GM10248 (cell line): ENCODE data around the gene DCBLD1.
"Not testable (repeated sequence)": the region's sequence is repeated elsewhere in the genome, so short reads cannot be mapped to it uniquely, and the experiment has no call there.

Experiments used
- CTCF ChIA-PET: fragments of 300-600 bp; sonication (Branson Sonifier 250); formaldehyde crosslinking; extraction: SDS; loops from one replicate; lab custom pipeline; 2021; ENCODE audit warnings: antibody characterized with exemption; lab: Yijun Ruan, JAX
- POLR2A ChIA-PET: fragments of 350-650 bp; sonication (Branson Sonifier 250); formaldehyde crosslinking; extraction: SDS; loops from one replicate; lab custom pipeline; 2020; ENCODE audit warnings: antibody characterized with exemption; lab: Yijun Ruan, JAX
- DNase-seq: peaks from one replicate; pipeline ENCODE4 v3.0.0; 2012; ENCODE audit errors: extremely low spot score
- TF ChIP-seq, protein P1 (sequence below): IDR thresholded peaks from 2 replicates; pipeline ENCODE4 v1.5.1; 2012; ENCODE audit warnings: mild to moderate bottlenecking, low read depth; ENCODE audit errors: extremely low read depth, missing control alignments, control extremely low read depth

Gene DCBLD1

DNA sequence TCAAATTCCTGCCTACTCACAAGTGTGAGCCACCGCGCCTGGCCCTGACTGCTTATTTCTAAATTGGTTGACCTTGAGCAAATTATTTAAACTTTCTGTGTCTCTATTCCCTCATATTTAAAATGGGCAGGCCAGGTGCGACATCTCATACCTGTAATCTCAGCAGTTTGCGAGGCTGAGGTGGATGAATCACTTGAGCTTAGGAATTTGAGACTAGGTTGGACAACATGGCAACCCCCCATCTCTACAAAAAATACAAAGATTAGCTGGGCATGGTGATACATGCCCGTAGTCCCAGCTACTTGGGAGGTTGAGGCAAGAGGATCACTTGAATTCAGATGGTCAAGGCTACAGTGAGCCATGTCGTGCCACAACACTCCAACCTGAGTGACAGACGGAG, 26.5 kb downstream of the DCBLD1 start:
- ChIA-PET CTCF (interaction anchor here (1.0 to 2.8 kb wide), 4 partner anchors 13 to 59 kb away, joined by 3 to 14 read pairs (median 3); no protein-coding TSS in a partner anchor), POLR2A (no interaction called here)
- no peak for DNase-seq
- TF ChIP-seq, protein P1, sequence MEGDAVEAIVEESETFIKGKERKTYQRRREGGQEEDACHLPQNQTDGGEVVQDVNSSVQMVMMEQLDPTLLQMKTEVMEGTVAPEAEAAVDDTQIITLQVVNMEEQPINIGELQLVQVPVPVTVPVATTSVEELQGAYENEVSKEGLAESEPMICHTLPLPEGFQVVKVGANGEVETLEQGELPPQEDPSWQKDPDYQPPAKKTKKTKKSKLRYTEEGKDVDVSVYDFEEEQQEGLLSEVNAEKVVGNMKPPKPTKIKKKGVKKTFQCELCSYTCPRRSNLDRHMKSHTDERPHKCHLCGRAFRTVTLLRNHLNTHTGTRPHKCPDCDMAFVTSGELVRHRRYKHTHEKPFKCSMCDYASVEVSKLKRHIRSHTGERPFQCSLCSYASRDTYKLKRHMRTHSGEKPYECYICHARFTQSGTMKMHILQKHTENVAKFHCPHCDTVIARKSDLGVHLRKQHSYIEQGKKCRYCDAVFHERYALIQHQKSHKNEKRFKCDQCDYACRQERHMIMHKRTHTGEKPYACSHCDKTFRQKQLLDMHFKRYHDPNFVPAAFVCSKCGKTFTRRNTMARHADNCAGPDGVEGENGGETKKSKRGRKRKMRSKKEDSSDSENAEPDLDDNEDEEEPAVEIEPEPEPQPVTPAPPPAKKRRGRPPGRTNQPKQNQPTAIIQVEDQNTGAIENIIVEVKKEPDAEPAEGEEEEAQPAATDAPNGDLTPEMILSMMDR = no peak

DNA sequence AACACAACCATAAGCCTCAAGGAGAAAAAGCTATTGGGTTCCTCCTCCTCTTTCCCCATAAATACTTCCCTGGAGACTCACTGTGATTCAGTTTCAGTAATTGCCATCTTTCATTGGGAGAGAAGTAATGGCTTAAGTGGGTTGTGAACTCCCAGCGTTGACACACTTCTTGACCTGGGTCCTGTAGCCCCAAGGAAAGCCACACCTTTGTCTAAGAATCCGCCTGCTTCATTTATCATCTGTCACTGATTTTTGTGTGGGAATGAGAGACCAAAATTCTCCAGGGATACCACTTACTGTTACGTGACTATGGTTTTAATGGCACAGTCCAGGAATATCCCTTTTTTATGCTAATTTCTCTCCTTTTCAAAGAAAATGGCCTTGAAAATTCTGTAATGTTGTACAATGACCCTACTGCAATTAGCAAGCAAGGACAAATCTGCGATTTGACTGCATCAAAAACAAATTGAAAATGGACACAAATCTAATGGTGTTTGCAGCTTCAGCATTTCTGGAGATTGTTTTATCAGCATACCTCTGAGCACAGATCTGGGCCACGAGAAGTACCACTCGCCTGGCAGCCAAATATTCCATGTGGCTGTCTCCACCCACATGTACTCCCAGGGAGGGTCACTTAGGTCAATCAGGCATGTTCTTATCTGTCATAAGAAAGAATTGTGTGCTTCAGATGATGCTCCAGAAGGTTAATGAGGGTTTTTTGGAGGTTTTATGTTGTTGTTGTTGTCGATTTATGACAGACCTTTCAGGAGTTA, 29.8 kb downstream of the DCBLD1 start:
- TF ChIP-seq, protein P1 = no peak
- POLR2A ChIA-PET = no interaction called here
- DNase-seq = no peak
- CTCF ChIA-PET = no interaction called here

DNA sequence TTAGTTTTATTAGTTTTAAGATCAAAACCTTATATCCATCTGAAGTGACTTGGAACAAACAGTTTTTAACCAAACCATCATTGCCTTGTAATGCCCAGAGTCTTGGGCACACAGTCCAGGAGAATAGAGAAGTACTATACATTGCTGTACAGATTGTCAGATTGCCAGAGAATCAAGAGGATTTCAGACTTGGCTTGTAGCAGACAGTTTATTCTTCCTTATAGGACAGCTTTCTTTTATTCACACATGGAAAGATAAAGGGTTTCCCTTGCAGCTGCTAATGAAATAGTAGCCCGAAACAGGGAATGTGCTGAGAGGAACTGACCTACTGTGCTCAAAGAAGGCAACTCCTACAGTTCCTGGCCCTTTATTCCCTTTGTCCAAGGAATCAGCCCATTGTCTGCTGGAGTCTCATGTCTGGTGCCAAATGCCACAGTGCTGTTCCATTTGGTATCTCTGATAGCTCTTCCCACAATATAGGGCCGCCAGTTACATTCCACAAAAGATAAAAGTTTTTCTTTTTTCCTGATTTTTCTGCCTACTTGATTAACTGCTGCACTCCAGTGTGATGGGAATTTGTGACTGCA, 30.6 kb downstream of the DCBLD1 start:
- DNase-seq = no peak
- TF ChIP-seq, protein P1 = no peak
- POLR2A ChIA-PET = no interaction called here

DNA sequence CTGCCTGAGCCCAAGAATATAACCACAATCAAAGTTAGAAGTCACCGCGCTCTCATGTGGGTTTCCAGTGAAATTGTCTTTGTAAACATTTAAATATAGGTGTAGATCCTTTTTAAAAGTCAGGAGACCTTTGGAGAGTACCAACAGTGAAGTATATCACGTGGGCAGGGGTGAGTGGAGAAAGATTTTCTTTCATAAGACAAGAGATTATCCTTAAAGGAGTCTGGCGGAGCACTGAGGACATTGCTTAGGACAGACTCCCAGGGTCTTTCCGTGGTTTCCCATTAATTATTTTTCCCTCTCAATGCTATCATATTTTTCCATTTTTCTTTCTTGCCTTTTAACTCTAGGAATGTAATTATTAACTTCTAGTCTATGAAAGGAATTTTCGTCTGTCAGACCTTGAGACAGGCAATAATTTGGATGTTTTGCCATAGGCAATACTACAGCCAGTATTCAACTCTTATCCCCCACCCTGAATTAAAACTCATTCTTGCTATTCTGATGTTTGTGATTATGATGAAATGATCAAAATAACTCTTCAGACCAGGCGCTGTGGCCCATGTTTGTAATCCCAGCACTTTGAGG, 31.4 kb downstream of the DCBLD1 start:
- CTCF ChIA-PET = no interaction called here
- DNase-seq = no peak
- POLR2A ChIA-PET = no interaction called here
- TF ChIP-seq, protein P1 = no peak

More for the DNA sequence above, 30.6 kb downstream of the DCBLD1 start:
- CTCF ChIA-PET = no interaction called here

DNA sequence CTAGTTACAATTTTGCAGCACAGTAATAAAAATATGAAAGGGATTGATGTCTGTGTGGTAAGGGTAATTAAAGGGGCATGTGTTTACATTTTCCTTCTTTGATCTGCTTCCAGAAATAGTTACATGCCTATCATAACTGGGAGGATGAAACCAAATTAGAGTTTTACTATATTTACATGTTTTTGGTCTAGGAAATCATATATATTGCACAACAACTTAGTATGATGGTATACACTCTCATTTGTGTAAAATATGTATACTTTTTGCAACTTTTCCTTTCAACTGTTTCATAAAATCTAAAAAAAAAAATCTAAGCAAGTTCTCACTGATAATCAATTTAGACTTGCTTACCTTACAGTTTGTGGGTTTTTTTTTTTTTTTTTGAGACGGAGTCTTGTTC, 32.2 kb downstream of the DCBLD1 start:
- ChIA-PET CTCF (no interaction called here), POLR2A (no interaction called here)
- TF ChIP-seq, protein P1 = no peak
- DNase-seq = no peak

DNA sequence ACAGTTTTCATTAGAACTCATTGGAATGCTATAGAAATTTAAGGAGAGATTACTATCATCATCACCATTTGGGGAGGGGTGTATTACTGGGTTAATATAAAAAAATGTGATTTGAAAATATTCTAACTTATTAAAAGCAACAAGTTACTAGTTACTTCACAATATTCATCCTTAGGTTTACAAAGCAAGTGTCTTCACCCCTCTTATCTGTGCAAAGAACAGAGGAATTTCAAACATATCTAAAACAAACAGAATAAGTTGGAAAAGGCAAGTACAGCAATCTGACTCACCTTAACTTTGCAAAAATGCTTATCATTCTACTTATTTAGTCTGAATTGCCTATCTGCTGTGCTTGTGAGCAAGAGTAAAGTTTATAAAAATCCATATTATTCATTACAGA, 32.9 kb downstream of the DCBLD1 start:
- ChIA-PET POLR2A (no interaction called here), CTCF (no interaction called here)
- TF ChIP-seq, protein P1 = no peak
- no peak for DNase-seq

DNA sequence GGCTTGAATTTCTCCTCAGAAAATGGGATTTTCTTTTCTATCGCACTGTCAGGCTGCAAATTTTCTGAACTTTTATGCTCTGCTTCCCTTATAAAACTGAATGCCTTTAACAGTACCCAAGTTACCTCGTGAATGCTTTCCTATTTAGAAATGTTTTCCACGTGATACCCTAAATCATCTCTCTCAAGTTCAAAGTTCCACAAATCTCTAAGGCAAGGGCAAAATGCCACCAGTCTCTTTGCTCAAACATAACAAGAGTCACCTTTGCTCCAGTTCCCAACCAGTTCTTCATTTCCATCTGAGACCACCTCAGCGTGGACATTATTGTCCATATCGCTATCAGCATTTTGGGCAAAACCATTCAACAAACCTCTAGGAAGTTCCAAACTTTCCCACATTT, 35.5 kb downstream of the DCBLD1 start:
- POLR2A ChIA-PET, DNase-seq: not testable (repeated sequence)
- CTCF ChIA-PET = interaction anchor here (1.0 to 1.5 kb wide), 4 partner anchors 11 to 87 kb away, joined by 3 read pairs; partner anchors contain the start of gene DCBLD1
